Transverse colon (tissue), 3 donors: ENCODE data around the gene SCEL.

Source experiments
- CTCF ChIP-seq, 5 experiments: fragments of 200-600 bp in 3 of 5; fragments of 450-650 bp in 2 of 5; sonication (generic) in 3 of 5; IDR thresholded peaks; 1 replicate in 2 of 5; 2 replicates in 3 of 5; pipeline ENCODE4 v1.5.1; 2016 to 2017; ENCODE audit warnings: antibody characterized with exemption in 5 of 5, inconsistent platforms in 3 of 5, mild to moderate bottlenecking in 2 of 5, moderate library complexity in 1 of 5
- EP300 ChIP-seq: sonication (generic); formaldehyde crosslinking; IDR thresholded peaks from one replicate; pipeline ENCODE4 v1.6.1; 2017; ENCODE audit warnings: antibody characterized with exemption, low read depth
- POLR2A ChIP-seq: fragments of 450-650 bp; IDR thresholded peaks from one replicate; pipeline ENCODE4 v1.6.1; 2016; ENCODE audit warnings: antibody characterized with exemption, mild to moderate bottlenecking, moderate library complexity

DNA sequence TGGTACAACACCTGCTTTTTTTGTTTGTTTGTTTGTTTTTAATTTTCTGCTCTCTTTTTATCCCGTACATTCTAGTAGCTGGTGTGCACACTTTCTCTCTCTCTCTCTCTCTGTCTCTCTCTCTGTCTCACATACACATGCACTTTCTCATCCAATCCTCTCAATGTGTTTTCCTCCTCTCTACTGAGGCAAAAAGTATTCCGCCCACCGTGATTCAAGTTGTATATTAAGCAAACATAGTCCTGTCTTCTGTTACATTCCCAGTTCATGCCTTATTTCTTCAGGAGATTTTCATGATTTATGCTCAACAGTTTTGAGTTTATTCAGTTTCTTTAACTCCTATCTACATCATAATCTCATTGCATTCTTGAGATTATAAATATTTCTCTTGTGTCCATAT, 38.2 kb upstream of the SCEL start:
- TF ChIP-seq POLR2A (no peak), CTCF (IDR thresholded peaks at IDR 0.05) (no peak), EP300 (no peak)
